ENCODE measurements around the gene CIPC.
A peak's percentile ranks its signal among the peaks of the same experiment; 100 is the strongest.

The CIPC gene

GRCh38 chr14:77125823-77126325, 27.8 kb downstream of the CIPC start:
- no peak for DNase-seq (ENCODE audit: low read depth)
- in situ Hi-C loops (cut with HindIII; ENCODE audit: low sequenced_read_pairs): no loop called here
- H3K4me3 ChIP-seq (ENCODE audit: low read depth, low read length): no peak overlapping the region
- TF ChIP-seq, protein P1, sequence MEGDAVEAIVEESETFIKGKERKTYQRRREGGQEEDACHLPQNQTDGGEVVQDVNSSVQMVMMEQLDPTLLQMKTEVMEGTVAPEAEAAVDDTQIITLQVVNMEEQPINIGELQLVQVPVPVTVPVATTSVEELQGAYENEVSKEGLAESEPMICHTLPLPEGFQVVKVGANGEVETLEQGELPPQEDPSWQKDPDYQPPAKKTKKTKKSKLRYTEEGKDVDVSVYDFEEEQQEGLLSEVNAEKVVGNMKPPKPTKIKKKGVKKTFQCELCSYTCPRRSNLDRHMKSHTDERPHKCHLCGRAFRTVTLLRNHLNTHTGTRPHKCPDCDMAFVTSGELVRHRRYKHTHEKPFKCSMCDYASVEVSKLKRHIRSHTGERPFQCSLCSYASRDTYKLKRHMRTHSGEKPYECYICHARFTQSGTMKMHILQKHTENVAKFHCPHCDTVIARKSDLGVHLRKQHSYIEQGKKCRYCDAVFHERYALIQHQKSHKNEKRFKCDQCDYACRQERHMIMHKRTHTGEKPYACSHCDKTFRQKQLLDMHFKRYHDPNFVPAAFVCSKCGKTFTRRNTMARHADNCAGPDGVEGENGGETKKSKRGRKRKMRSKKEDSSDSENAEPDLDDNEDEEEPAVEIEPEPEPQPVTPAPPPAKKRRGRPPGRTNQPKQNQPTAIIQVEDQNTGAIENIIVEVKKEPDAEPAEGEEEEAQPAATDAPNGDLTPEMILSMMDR (IDR thresholded peaks at IDR 0.05; ENCODE audit: low read depth, low read length, missing control alignments): no peak

- in situ Hi-C loops (cut with HindIII; ENCODE audit: low sequenced_read_pairs): no loop called here
- TF ChIP-seq, protein P1 (IDR thresholded peaks at IDR 0.05; ENCODE audit: low read depth, low read length, missing control alignments): no peak
Measured at GRCh38 chr14:77126461-77126990, 28.5 kb downstream of the CIPC start.

DNA sequence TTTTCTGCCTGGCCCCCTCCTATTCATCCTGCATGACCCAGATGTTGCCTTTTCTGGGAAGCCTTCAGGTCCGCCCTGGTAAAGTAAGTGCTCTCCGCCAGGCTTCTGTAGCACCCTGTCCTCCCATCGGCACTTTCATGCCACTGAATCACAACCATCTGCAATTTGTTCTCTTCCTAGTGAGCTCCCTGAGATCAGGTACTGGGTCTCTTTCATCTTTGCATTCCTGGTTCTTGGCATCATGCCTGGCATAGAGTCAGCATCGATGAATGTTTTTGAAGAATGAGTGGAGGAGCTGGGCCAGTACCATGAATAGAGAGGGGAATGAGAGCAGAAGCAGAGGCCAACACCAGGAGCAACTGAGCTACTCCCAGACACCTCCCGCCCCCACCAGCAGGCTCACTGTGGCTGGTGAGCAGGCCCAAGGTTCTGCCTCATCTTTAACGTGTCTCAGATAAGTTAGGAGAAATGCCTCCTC, 30.4 kb downstream of the CIPC start:
- DNase-seq (ENCODE audit: low read depth): peak; percentile 22
- no peak overlapping the region for H3K4me3 ChIP-seq (ENCODE audit: low read depth, low read length)
- TF ChIP-seq, protein P1 (IDR thresholded peaks at IDR 0.05; ENCODE audit: low read depth, low read length, missing control alignments): no peak
- in situ Hi-C loops (cut with HindIII; ENCODE audit: low sequenced_read_pairs): no loop called here

More at GRCh38 chr14:77126461-77126990, 28.5 kb downstream of the CIPC start:
- DNase-seq (ENCODE audit: low read depth): no peak
- no peak overlapping the region for H3K4me3 ChIP-seq (ENCODE audit: low read depth, low read length)

- TF ChIP-seq, protein P1 (IDR thresholded peaks at IDR 0.05; ENCODE audit: low read depth, low read length, missing control alignments): no peak
- H3K4me3 ChIP-seq (ENCODE audit: low read depth, low read length): no peak overlapping the region
- DNase-seq (ENCODE audit: low read depth): no peak
- in situ Hi-C loops (cut with HindIII; ENCODE audit: low sequenced_read_pairs): no loop called here
Measured at GRCh38 chr14:77130386-77130785, 32.3 kb downstream of the CIPC start.

GRCh38 chr14:77131206-77131605, 33.1 kb downstream of the CIPC start:
- in situ Hi-C loops (cut with HindIII; ENCODE audit: low sequenced_read_pairs): no loop called here
- DNase-seq (ENCODE audit: low read depth): no peak
- TF ChIP-seq, protein P1 (IDR thresholded peaks at IDR 0.05; ENCODE audit: low read depth, low read length, missing control alignments): no peak
- H3K4me3 ChIP-seq (ENCODE audit: low read depth, low read length): no peak overlapping the region

GRCh38 chr14:77131871-77132486, 33.9 kb downstream of the CIPC start:
- TF ChIP-seq, protein P1 (IDR thresholded peaks at IDR 0.05; ENCODE audit: low read depth, low read length, missing control alignments): no peak
- in situ Hi-C loops (cut with HindIII; ENCODE audit: low sequenced_read_pairs): no loop called here
- no peak overlapping the region for H3K4me3 ChIP-seq (ENCODE audit: low read depth, low read length)
- no peak for DNase-seq (ENCODE audit: low read depth)
